PFSK-1 (cell line): ENCODE measurements around the gene BRSK2.

Experiments
- FOXP2 ChIP-seq: optimal IDR thresholded peaks from 2 replicates; pipeline ENCODE3; 2011; ENCODE audit warnings: borderline replicate concordance, control low read depth, inconsistent platforms; ENCODE audit not compliant: insufficient read depth; ENCODE audit errors: extremely low read length, extremely low read depth
- POLR2AphosphoS5 ChIP-seq: IDR thresholded peaks from 2 replicates; pipeline ENCODE4 v1.6.1; 2012; ENCODE audit warnings: low read depth, mild to moderate bottlenecking, control low read depth, low read length, moderate library complexity
- SIN3A ChIP-seq: IDR thresholded peaks from 2 replicates; pipeline ENCODE4 v1.6.1; 2012; ENCODE audit warnings: mild to moderate bottlenecking, low read length, moderate library complexity, borderline replicate concordance; ENCODE audit not compliant: insufficient read depth
- TAF1 ChIP-seq: IDR thresholded peaks from 2 replicates; pipeline ENCODE4 v1.6.1; 2012; ENCODE audit warnings: low read length, control low read depth, borderline replicate concordance; ENCODE audit not compliant: insufficient read depth
- TF ChIP-seq, protein P1 (sequence below), 2 experiments: IDR thresholded peaks; 2 replicates each; pipeline versions ENCODE4 v1.6.1 to v1.8.0; 2011 to 2012; ENCODE audit warnings: low read depth in 2 of 2, low read length in 2 of 2, control low read depth in 1 of 2, inconsistent platforms in 1 of 2, mild to moderate bottlenecking in 1 of 2, moderate library complexity in 1 of 2; ENCODE audit not compliant: insufficient read depth in 1 of 2

BRSK2 gene

DNA sequence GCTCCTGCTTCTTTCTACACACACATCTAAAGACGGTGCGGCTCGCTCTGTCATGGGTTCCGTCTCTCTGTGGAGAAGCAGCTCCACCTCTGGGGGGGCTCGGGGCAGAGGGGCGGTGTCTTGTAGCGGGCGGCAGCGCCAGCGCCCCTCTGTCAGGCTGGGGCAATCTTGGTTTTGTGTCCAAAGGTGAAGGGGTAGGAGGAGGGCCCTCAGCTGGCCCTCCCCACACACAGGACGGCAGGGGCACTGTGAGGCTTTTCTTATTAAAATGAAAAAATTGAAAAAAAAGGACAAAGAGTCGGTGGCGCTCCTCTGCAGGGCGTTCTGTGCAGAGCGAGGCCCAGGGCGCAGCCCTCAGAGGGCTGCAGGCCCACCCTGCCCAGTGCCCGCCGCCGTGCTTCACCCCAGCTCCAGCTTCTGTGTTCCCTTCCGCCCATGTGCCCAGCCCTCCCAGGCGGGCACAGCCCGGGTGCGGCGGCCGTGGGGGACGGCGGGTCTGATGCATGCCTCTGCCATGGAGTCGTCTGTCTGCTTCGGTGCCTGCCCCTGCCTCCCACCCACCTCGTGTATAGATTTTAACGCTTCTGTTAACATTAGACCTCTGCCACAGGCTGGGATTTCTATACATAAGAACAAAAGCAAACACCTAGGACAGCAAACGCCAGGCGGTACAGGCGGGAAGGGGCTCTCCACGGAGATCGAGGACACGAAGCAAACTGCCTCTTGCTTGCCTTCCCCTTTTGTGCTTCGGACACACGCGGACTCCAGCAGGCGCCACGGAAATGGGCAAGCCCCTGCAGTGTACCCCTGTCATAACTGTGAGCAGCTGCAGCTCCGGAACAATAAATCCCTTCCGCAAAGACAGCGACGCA lies 72.3 kb downstream of the BRSK2 start:
- TF ChIP-seq POLR2AphosphoS5 (no peak), SIN3A (no peak), FOXP2 (no peak), TAF1 (no peak)
- TF ChIP-seq, protein P1, sequence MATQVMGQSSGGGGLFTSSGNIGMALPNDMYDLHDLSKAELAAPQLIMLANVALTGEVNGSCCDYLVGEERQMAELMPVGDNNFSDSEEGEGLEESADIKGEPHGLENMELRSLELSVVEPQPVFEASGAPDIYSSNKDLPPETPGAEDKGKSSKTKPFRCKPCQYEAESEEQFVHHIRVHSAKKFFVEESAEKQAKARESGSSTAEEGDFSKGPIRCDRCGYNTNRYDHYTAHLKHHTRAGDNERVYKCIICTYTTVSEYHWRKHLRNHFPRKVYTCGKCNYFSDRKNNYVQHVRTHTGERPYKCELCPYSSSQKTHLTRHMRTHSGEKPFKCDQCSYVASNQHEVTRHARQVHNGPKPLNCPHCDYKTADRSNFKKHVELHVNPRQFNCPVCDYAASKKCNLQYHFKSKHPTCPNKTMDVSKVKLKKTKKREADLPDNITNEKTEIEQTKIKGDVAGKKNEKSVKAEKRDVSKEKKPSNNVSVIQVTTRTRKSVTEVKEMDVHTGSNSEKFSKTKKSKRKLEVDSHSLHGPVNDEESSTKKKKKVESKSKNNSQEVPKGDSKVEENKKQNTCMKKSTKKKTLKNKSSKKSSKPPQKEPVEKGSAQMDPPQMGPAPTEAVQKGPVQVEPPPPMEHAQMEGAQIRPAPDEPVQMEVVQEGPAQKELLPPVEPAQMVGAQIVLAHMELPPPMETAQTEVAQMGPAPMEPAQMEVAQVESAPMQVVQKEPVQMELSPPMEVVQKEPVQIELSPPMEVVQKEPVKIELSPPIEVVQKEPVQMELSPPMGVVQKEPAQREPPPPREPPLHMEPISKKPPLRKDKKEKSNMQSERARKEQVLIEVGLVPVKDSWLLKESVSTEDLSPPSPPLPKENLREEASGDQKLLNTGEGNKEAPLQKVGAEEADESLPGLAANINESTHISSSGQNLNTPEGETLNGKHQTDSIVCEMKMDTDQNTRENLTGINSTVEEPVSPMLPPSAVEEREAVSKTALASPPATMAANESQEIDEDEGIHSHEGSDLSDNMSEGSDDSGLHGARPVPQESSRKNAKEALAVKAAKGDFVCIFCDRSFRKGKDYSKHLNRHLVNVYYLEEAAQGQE (IDR thresholded peaks at IDR 0.05; ENCODE audit: insufficient read depth in 1 of 2, low read depth in 2 of 2, low read length in 2 of 2) = no peak

- TF ChIP-seq, protein P1 (IDR thresholded peaks at IDR 0.05; ENCODE audit: insufficient read depth in 1 of 2, low read depth in 2 of 2, low read length in 2 of 2) = no peak
- TF ChIP-seq TAF1 (no peak), POLR2AphosphoS5 (no peak), SIN3A (no peak), FOXP2 (no peak)
Measured at GRCh38 chr11:1462698-1462975, 72.9 kb downstream of the BRSK2 start.

- TF ChIP-seq, protein P1 (IDR thresholded peaks at IDR 0.05; ENCODE audit: insufficient read depth in 1 of 2, low read depth in 2 of 2, low read length in 2 of 2) = no peak
- TF ChIP-seq TAF1 (no peak), POLR2AphosphoS5 (no peak), FOXP2 (no peak), SIN3A (no peak)
Measured at GRCh38 chr11:1463056-1463455, 73.3 kb downstream of the BRSK2 start.

- TF ChIP-seq, protein P1 (IDR thresholded peaks at IDR 0.05; ENCODE audit: insufficient read depth in 1 of 2, low read depth in 2 of 2, low read length in 2 of 2) = no peak
- no peak for TF ChIP-seq TAF1
- TF ChIP-seq SIN3A = no peak
- no peak for TF ChIP-seq POLR2AphosphoS5
Measured at GRCh38 chr11:1466784-1467183, 77.0 kb downstream of the BRSK2 start.

- TF ChIP-seq TAF1 (no peak), POLR2AphosphoS5 (no peak), SIN3A (no peak), FOXP2 (no peak)
- TF ChIP-seq, protein P1 (IDR thresholded peaks at IDR 0.05; ENCODE audit: insufficient read depth in 1 of 2, low read depth in 2 of 2, low read length in 2 of 2) = no peak
Measured at GRCh38 chr11:1467270-1467669, 77.5 kb downstream of the BRSK2 start.
